ENCODE results near the gene RRP1B. TPM values are rescaled to one million over a fixed set of nuclear protein-coding genes. Genes with fewer than 3 reads are reported as not detected.

Gene RRP1B
- total RNA-seq, 1 experiment from 2014 or later: 55.9 TPM

GRCh38 chr21:43631411-43632107 is 27.8 kb upstream of the RRP1B start:
- no peak overlapping the region for H2AFZ ChIP-seq (ENCODE audit: low read depth, low read length, poor library complexity, severe bottlenecking)
- H3K36me3 ChIP-seq (ENCODE audit: control insufficient read depth in 1 of 2, insufficient read depth in 2 of 2, low read length in 2 of 2): no peaks in the 10 kb centered on the region
- ChIA-PET RAD21 (ENCODE audit: low non-redundant PET in 1 of 2, low total read pairs in 2 of 2, uncharacterized antibody in 2 of 2, unreplicated experiment in 2 of 2) (no interaction called here), POLR2A (no interaction called here), CTCF (no interaction called here)
- no TSS peak for BruUV-seq (replicated peaks)
- no peaks in the 10 kb centered on the region for H3K4me1 ChIP-seq (ENCODE audit: control insufficient read depth in 1 of 2, insufficient read depth in 2 of 2, low read length in 2 of 2)
- no peaks in the 10 kb centered on the region for H3K79me2 ChIP-seq (ENCODE audit: insufficient read depth, low read length)
- no peak overlapping the region for H3K27ac ChIP-seq (ENCODE audit: low read depth, low read length)
- no peak overlapping the region for H3K9ac ChIP-seq (ENCODE audit: low read length)
- no peak overlapping the region for H3K4me2 ChIP-seq (ENCODE audit: low read length)
- intact Hi-C loops (cut with micrococcal nuclease): no loop called here
- H4K20me1 ChIP-seq (ENCODE audit: insufficient read depth): no peaks in the 10 kb centered on the region
- no peaks in the 10 kb centered on the region for H3K9me2 ChIP-seq (ENCODE audit: insufficient read depth)
- DNase-seq (ENCODE audit: low read depth, low spot score) (no peak), ATAC-seq (no peak)
- TF ChIP-seq CTCF (IDR thresholded peaks at IDR 0.05 in 2 of 3, conservative IDR thresholded peaks at IDR 0.05 in 1 of 3; ENCODE audit: borderline replicate concordance in 1 of 3, insufficient read depth in 1 of 3, low read depth in 2 of 3, low read length in 2 of 3) (no peak), ZNF274 (IDR thresholded peaks at IDR 0.05; ENCODE audit: low read depth, low read length) (no peak), RAD21 (IDR thresholded peaks at IDR 0.05; ENCODE audit: low read depth) (no peak), CEBPB (IDR thresholded peaks at IDR 0.05; ENCODE audit: low read depth) (no peak), POLR2AphosphoS5 (IDR thresholded peaks at IDR 0.05; ENCODE audit: low read depth, low read length) (no peak), JUND (IDR thresholded peaks at IDR 0.05) (no peak), SIN3A (IDR thresholded peaks at IDR 0.05; ENCODE audit: low read depth) (no peak), REST (IDR thresholded peaks at IDR 0.05; ENCODE audit: low read depth) (no peak), EGR1 (IDR thresholded peaks at IDR 0.05; ENCODE audit: low read depth) (no peak), POLR2A (IDR thresholded peaks at IDR 0.05; ENCODE audit: borderline replicate concordance, extremely low read depth, insufficient read depth, insufficient read length) (no peak), SP1 (IDR thresholded peaks at IDR 0.05; ENCODE audit: low read depth) (no peak), ATF3 (IDR thresholded peaks at IDR 0.05) (no peak), YY1 (IDR thresholded peaks at IDR 0.05; ENCODE audit: extremely low read depth, insufficient replicate concordance, low read depth, low read length) (no peak), EZH2 (IDR thresholded peaks at IDR 0.05) (no peak)
- TF ChIP-seq, protein P1, sequence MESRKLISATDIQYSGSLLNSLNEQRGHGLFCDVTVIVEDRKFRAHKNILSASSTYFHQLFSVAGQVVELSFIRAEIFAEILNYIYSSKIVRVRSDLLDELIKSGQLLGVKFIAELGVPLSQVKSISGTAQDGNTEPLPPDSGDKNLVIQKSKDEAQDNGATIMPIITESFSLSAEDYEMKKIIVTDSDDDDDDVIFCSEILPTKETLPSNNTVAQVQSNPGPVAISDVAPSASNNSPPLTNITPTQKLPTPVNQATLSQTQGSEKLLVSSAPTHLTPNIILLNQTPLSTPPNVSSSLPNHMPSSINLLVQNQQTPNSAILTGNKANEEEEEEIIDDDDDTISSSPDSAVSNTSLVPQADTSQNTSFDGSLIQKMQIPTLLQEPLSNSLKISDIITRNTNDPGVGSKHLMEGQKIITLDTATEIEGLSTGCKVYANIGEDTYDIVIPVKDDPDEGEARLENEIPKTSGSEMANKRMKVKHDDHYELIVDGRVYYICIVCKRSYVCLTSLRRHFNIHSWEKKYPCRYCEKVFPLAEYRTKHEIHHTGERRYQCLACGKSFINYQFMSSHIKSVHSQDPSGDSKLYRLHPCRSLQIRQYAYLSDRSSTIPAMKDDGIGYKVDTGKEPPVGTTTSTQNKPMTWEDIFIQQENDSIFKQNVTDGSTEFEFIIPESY (IDR thresholded peaks at IDR 0.05; ENCODE audit: extremely low read depth, insufficient replicate concordance, low read length): no peak
- H3K4me3 ChIP-seq (replicated peaks in 1 of 2; ENCODE audit: low read depth in 1 of 2, low read length in 2 of 2): no peak overlapping the region
- H3K9me3 ChIP-seq (ENCODE audit: control insufficient read depth in 1 of 2, insufficient read depth in 1 of 2, low read depth in 1 of 2, low read length in 2 of 2): no peaks in the 10 kb centered on the region; a peak in 1 of 4 replicates
- H3K27me3 ChIP-seq (ENCODE audit: insufficient read depth, low read length): no peaks in the 10 kb centered on the region
